ENCODE data around the gene OXT. TPM values are rescaled to one million over a fixed set of nuclear protein-coding genes. Genes with fewer than 3 reads are reported as not detected.

Gene OXT
- total and polyA plus RNA-seq, 2 of the 13 experiments (the other 11 are each of a cell fraction or from before 2014, with no cell fraction given), result not detected

DNA sequence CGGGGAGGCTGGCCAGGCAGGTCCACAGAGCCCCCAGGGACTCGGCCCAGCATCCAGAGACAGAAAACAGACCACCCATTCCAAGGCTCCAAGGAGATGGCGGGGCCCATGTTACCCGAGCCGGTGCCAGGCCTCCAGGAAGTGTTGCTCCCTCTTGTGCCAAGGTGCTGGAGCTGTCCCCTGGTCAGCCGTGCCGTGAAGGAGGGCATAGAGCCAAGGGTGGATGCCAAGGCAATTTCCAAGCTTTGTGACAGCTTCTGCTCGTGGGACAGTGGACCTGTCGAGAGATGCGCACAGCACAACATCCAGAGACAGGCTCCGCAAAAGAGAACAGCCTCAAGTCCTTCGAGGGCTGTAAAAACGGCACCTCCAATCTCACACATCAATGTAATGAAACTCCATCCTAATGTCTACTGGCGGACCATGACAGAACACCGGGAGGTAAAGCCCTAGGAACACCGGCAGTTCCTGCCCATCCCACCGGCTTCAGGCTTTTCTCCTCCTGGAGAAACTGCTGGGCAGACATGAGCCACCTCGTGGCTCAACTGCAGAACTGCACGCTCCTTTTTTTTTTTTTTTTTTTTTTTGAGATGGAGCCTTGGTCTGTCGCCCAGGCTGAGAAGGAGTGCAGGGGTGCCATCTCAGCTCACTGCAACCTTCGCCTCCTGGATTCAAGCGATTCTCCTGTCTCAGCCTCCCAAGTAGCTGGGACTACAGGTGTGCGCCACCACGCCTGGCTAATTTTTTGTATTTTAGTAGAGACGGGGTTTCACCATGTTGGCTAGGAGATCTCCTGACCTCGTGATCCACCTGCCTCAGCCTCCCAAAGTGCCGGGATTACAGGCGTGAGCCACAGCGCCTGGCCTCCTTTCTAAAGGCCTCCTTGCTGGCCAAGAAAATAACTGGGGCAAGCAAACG is 44.0 kb downstream of the OXT start (continued):
- TF ChIP-seq, protein P1, sequence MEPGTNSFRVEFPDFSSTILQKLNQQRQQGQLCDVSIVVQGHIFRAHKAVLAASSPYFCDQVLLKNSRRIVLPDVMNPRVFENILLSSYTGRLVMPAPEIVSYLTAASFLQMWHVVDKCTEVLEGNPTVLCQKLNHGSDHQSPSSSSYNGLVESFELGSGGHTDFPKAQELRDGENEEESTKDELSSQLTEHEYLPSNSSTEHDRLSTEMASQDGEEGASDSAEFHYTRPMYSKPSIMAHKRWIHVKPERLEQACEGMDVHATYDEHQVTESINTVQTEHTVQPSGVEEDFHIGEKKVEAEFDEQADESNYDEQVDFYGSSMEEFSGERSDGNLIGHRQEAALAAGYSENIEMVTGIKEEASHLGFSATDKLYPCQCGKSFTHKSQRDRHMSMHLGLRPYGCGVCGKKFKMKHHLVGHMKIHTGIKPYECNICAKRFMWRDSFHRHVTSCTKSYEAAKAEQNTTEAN (CRISPR knock-in tag; conservative IDR thresholded peaks at IDR 0.05), result 0 out of 2 replicates have a peak, but pooled peaks have one; percentile 21
- no peak for TF ChIP-seq ZSCAN21 (CRISPR knock-in tag; IDR thresholded peaks at IDR 0.05; ENCODE audit: borderline replicate concordance)
- TF ChIP-seq ZNF614 (CRISPR knock-in tag; IDR thresholded peaks at IDR 0.05; ENCODE audit: borderline replicate concordance), result peak; percentile 53; the same call in 1 of the 2 replicates
- TF ChIP-seq MXD4 (CRISPR knock-in tag; IDR thresholded peaks at IDR 0.05), result no peak
- TF ChIP-seq ZNF678 (CRISPR knock-in tag; IDR thresholded peaks at IDR 0.05), result no peak
- TF ChIP-seq ZNF234 (CRISPR knock-in tag; conservative IDR thresholded peaks at IDR 0.05), result no peak
- TF ChIP-seq ZFP1 (CRISPR knock-in tag; IDR thresholded peaks at IDR 0.05), result no peak
- TF ChIP-seq, protein P2, sequence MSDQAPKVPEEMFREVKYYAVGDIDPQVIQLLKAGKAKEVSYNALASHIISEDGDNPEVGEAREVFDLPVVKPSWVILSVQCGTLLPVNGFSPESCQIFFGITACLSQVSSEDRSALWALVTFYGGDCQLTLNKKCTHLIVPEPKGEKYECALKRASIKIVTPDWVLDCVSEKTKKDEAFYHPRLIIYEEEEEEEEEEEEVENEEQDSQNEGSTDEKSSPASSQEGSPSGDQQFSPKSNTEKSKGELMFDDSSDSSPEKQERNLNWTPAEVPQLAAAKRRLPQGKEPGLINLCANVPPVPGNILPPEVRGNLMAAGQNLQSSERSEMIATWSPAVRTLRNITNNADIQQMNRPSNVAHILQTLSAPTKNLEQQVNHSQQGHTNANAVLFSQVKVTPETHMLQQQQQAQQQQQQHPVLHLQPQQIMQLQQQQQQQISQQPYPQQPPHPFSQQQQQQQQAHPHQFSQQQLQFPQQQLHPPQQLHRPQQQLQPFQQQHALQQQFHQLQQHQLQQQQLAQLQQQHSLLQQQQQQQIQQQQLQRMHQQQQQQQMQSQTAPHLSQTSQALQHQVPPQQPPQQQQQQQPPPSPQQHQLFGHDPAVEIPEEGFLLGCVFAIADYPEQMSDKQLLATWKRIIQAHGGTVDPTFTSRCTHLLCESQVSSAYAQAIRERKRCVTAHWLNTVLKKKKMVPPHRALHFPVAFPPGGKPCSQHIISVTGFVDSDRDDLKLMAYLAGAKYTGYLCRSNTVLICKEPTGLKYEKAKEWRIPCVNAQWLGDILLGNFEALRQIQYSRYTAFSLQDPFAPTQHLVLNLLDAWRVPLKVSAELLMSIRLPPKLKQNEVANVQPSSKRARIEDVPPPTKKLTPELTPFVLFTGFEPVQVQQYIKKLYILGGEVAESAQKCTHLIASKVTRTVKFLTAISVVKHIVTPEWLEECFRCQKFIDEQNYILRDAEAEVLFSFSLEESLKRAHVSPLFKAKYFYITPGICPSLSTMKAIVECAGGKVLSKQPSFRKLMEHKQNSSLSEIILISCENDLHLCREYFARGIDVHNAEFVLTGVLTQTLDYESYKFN (CRISPR knock-in tag; conservative IDR thresholded peaks at IDR 0.05), result peak; percentile 45; the same call in 1 of the 2 replicates
- peak; percentile 41; the same call in 1 of the 2 replicates for TF ChIP-seq KDM2A (CRISPR knock-in tag; IDR thresholded peaks at IDR 0.05; ENCODE audit: borderline replicate concordance, low read depth)
- no peak for TF ChIP-seq MEIS2 (CRISPR knock-in tag; IDR thresholded peaks at IDR 0.05)
- TF ChIP-seq, protein P3, sequence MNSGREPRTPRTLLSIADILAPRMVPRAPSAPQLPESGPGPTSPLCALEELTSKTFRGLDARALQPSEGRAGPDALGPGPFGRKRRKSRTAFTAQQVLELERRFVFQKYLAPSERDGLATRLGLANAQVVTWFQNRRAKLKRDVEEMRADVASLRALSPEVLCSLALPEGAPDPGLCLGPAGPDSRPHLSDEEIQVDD (CRISPR knock-in tag; IDR thresholded peaks at IDR 0.05; ENCODE audit: borderline replicate concordance), result 0 out of 2 replicates have a peak, but pooled peaks have one; percentile 63
- no peak; the same call in 1 of the 2 replicates for TF ChIP-seq HOXA5 (CRISPR knock-in tag; IDR thresholded peaks at IDR 0.05)
- TF ChIP-seq, protein P4, sequence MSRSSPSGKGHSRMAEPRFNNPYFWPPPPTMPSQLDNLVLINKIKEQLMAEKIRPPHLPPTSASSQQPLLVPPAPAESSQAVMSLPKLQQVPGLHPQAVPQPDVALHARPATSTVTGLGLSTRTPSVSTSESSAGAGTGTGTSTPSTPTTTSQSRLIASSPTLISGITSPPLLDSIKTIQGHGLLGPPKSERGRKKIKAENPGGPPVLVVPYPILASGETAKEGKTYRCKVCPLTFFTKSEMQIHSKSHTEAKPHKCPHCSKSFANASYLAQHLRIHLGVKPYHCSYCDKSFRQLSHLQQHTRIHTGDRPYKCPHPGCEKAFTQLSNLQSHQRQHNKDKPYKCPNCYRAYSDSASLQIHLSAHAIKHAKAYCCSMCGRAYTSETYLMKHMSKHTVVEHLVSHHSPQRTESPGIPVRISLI (CRISPR knock-in tag; IDR thresholded peaks at IDR 0.05; ENCODE audit: borderline replicate concordance), result peak; percentile 100
- TF ChIP-seq THYN1 (CRISPR knock-in tag; IDR thresholded peaks at IDR 0.05; ENCODE audit: borderline replicate concordance, low read depth), result no peak
- no peak for TF ChIP-seq FOXP1 (IDR thresholded peaks at IDR 0.05)
- TF ChIP-seq FOXP1 (CRISPR knock-in tag; IDR thresholded peaks at IDR 0.05), result no peak
- no peak for TF ChIP-seq JARID2 (CRISPR knock-in tag; IDR thresholded peaks at IDR 0.05; ENCODE audit: insufficient replicate concordance)
- TF ChIP-seq, protein P5, sequence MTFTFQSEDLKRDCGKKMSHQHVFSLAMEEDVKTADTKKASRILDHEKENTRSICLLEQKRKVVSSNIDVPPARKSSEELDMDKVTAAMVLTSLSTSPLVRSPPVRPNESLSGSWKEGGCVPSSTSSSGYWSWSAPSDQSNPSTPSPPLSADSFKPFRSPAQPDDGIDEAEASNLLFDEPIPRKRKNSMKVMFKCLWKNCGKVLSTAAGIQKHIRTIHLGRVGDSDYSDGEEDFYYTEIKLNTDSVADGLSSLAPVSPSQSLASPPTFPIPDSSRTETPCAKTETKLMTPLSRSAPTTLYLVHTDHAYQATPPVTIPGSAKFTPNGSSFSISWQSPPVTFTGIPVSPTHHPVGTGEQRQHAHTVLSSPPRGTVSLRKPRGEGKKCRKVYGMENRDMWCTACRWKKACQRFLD (CRISPR knock-in tag; IDR thresholded peaks at IDR 0.05; ENCODE audit: borderline replicate concordance), result peak; percentile 91
- no peak for TF ChIP-seq MIER2 (CRISPR knock-in tag; IDR thresholded peaks at IDR 0.05)
